GM19397 (cell line): ENCODE data around the gene ZNF700.
A peak's percentile ranks its signal among the peaks of the same experiment; 100 is the strongest.
"Not testable (repeated sequence)": the region's sequence is repeated elsewhere in the genome, so short reads cannot be mapped to it uniquely, and the experiment has no call there.

Experiments used
- ATAC-seq: cut with Tn5 transposase; IDR thresholded peaks from one replicate; pipeline ENCODE4 v1.9.1; 2021; ENCODE audit warnings: mild to moderate bottlenecking, moderate library complexity; ENCODE audit not compliant: unreplicated experiment

Gene ZNF700

GRCh38 chr19:11924886-11925650 lies at the start of gene ZNF700:
Gene ZNF700 (plus strand): TSS chr19:11925107. CDS start chr19:11925211, 104 bp downstream.
- ATAC-seq, result peak; percentile 70

GRCh38 chr19:11879687-11880266 lies 45.1 kb upstream of the ZNF700 start:
- not testable (repeated sequence) for ATAC-seq

GRCh38 chr19:11880598-11880997 lies 44.3 kb upstream of the ZNF700 start:
- ATAC-seq, result no peak

- no peak for ATAC-seq
Measured at GRCh38 chr19:11881151-11881800, 43.6 kb upstream of the ZNF700 start.

GRCh38 chr19:11882606-11883005 lies 42.3 kb upstream of the ZNF700 start:
- no peak for ATAC-seq

- no peak for ATAC-seq
Measured at GRCh38 chr19:11887234-11887610, 37.7 kb upstream of the ZNF700 start.

GRCh38 chr19:11887611-11888531 lies 37.0 kb upstream of the ZNF700 start, which contains the start of gene ZNF69:
Gene ZNF69 (plus strand): TSS chr19:11887782. CDS start chr19:11887924, 142 bp downstream.
- peak; percentile 64 for ATAC-seq

GRCh38 chr19:11889901-11890300 lies 35.0 kb upstream of the ZNF700 start:
- ATAC-seq, result not testable (repeated sequence)

GRCh38 chr19:11890634-11891033 lies 34.3 kb upstream of the ZNF700 start:
- no peak for ATAC-seq

- no peak for ATAC-seq
Measured at GRCh38 chr19:11894851-11895250, 30.1 kb upstream of the ZNF700 start.

GRCh38 chr19:11902228-11902627 lies 22.7 kb upstream of the ZNF700 start:
- ATAC-seq, result no peak

GRCh38 chr19:11905928-11906327 lies 19.0 kb upstream of the ZNF700 start:
- ATAC-seq, result no peak

- not testable (repeated sequence) for ATAC-seq
Measured at GRCh38 chr19:11911937-11912336, 13.0 kb upstream of the ZNF700 start.

GRCh38 chr19:11914417-11915051 lies 10.4 kb upstream of the ZNF700 start:
- not testable (repeated sequence) for ATAC-seq

GRCh38 chr19:11921852-11922495 lies 2.9 kb upstream of the ZNF700 start:
- no peak for ATAC-seq

GRCh38 chr19:11925651-11926187 lies 812 bp downstream of the ZNF700 start:
- not testable (repeated sequence) for ATAC-seq

- no peak for ATAC-seq
Measured at GRCh38 chr19:11927227-11927626, 2.3 kb downstream of the ZNF700 start.

GRCh38 chr19:11931051-11931450 lies 6.1 kb downstream of the ZNF700 start:
- ATAC-seq, result no peak

GRCh38 chr19:11931513-11931912 lies 6.6 kb downstream of the ZNF700 start:
- no peak for ATAC-seq
